Left ventricle myocardium inferior (tissue), 1 donor: ENCODE results near the gene TCF4. TPM values are rescaled to one million over a fixed set of nuclear protein-coding genes. Genes with fewer than 3 reads are reported as not detected.

Experiments used
- DNase-seq: peaks from one replicate; pipeline ENCODE4 v3.0.0-alpha.2; 2020
- H3K27ac ChIP-seq: fragments of 200-600 bp; replicated peaks from 2 replicates; pipeline ENCODE4 v1.8.0; 2021
- H3K27me3 ChIP-seq: fragments of 200-600 bp; 2 replicates; pipeline ENCODE4 v1.8.0; 2021; ENCODE audit warnings: low read depth
- H3K36me3 ChIP-seq: fragments of 200-600 bp; 2 replicates; pipeline ENCODE4 v1.8.0; 2021
- H3K4me1 ChIP-seq: fragments of 200-600 bp; 2 replicates; pipeline ENCODE4 v1.8.0; 2021
- H3K4me3 ChIP-seq: fragments of 200-600 bp; 2 replicates; pipeline ENCODE4 v1.8.0; 2021; ENCODE audit warnings: mild to moderate bottlenecking, moderate library complexity
- H3K9me3 ChIP-seq: fragments of 200-600 bp; replicated peaks from 2 replicates; pipeline ENCODE4 v1.8.0; 2021
- CTCF ChIP-seq: fragments of 200-600 bp; IDR thresholded peaks from 2 replicates; pipeline ENCODE4 v1.8.0; 2021; ENCODE audit warnings: antibody characterized with exemption, mild to moderate bottlenecking, borderline replicate concordance
- intact Hi-C: fragments of 100-400 bp; cut with micrococcal nuclease; formaldehyde crosslinking; loops from one replicate; pipeline ENCODE4 v1.11.0; 2022
- total RNA-seq: library from RNA; stranded (reverse); fragmentation: NEBNext Ultra II Directional; extraction: Animal tissue kit (Norgen Biotek cat#: 25700); gene quantifications from one replicate; pipeline ENCODE4 v1.2.1, GENCODE V29; 2021
- donor health status: DM: no; HTN: yes; CAD: no; lungs with severe emphysema.

Gene TCF4
- total RNA-seq, 1 donor from 2014 or later: 58.9 TPM

- H3K4me3 ChIP-seq: no peak overlapping the region
- TF ChIP-seq CTCF: no peak
- H3K27ac ChIP-seq: peak overlapping the region; percentile 43
- no peak for DNase-seq
- no peaks in the 10 kb centered on the region for H3K36me3 ChIP-seq
- intact Hi-C loops: loop anchor here (10.0 kb wide), 1 partner anchor 72 kb away; the partner anchor contains the start of gene TCF4
- no peaks in the 10 kb centered on the region for H3K27me3 ChIP-seq
- peaks cover 66% of the 10 kb centered on the region for H3K4me1 ChIP-seq
- peaks cover 5% of the 10 kb centered on the region for H3K9me3 ChIP-seq
Observed at GRCh38 chr18:55513161-55513560, 74.8 kb downstream of the TCF4 start.

- Histone ChIP-seq H3K36me3 (no peaks in the 10 kb centered on the region), H3K4me1 (peaks cover 72% of the 10 kb centered on the region), H3K27me3 (no peaks in the 10 kb centered on the region), H3K4me3 (peak overlapping the region; percentile 48), H3K27ac (peak overlapping the region; percentile 89), H3K9me3 (no peaks in the 10 kb centered on the region)
- DNase-seq: no peak
- TF ChIP-seq CTCF: no peak
- intact Hi-C loops: loop anchor here (10.0 kb wide), 1 partner anchor 74 kb away; the partner anchor contains the start of gene TCF4
Observed at GRCh38 chr18:55511277-55511676, 76.7 kb downstream of the TCF4 start.

DNA sequence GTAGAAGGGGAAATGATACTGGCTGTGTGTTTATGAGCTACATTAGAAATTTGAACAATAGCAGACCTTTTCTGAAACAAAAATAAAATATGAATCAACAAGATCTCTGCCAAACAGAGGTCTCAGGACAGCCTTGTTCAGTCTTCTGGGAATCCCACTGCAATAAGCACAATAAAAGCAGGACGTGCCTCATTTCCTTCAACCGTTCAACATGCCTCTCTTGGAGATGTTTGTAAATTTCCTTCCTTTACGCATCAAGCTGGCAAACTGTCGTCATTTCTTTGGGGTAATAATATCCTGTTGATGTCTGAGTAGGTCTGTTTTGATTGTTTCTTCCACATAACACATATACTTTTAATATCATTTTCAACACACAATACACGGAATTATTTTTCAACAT lies 77.2 kb downstream of the TCF4 start:
- Histone ChIP-seq H3K4me3 (peak overlapping the region; percentile 48), H3K27me3 (no peaks in the 10 kb centered on the region), H3K36me3 (no peaks in the 10 kb centered on the region), H3K27ac (peak overlapping the region; percentile 89), H3K4me1 (peaks cover 75% of the 10 kb centered on the region), H3K9me3 (no peaks in the 10 kb centered on the region)
- no peak for TF ChIP-seq CTCF
- intact Hi-C loops: loop anchor here (10.0 kb wide), 1 partner anchor 74 kb away; the partner anchor contains the start of gene TCF4
- no peak for DNase-seq

GRCh38 chr18:55509631-55510324 lies 78.2 kb downstream of the TCF4 start:
- no peaks in the 10 kb centered on the region for H3K27me3 ChIP-seq
- H3K4me1 ChIP-seq: peaks cover 69% of the 10 kb centered on the region
- TF ChIP-seq CTCF: no peak
- DNase-seq: no peak
- no peaks in the 10 kb centered on the region for H3K36me3 ChIP-seq
- intact Hi-C loops: loop anchor here (10.0 kb wide), 3 partner anchors 75 to 195 kb away; partner anchors contain the start of gene TCF4
- H3K9me3 ChIP-seq: no peaks in the 10 kb centered on the region
- peak overlapping the region; percentile 48 for H3K4me3 ChIP-seq
- H3K27ac ChIP-seq: peak overlapping the region; percentile 89

DNA sequence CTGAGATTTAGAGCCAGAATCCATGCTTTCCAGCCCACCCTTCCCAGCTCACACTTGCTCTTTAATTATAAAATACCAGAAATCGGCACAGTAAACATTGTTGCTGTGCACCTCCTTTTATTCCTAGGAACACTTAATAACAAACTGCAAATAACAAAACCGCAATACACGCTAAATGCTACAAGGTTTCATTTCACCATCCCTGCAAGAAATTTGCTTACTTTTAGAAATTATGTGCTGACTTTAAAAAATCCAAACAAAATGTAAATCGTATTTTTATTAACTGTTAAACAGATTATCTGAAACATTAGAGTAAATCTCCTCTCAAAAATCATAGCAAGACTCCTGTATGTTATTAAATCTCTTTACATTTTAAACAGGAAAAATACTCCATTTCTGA lies 79.3 kb downstream of the TCF4 start:
- Histone ChIP-seq H3K4me1 (peaks cover 60% of the 10 kb centered on the region), H3K27me3 (no peaks in the 10 kb centered on the region), H3K27ac (peak overlapping the region; percentile 89), H3K9me3 (no peaks in the 10 kb centered on the region), H3K4me3 (peak overlapping the region; percentile 48), H3K36me3 (no peaks in the 10 kb centered on the region)
- intact Hi-C loops: loop anchor here (10.0 kb wide), 2 partner anchors 84 to 194 kb away; no protein-coding TSS in a partner anchor
- TF ChIP-seq CTCF: no peak
- no peak for DNase-seq
